Middle frontal gyrus (tissue), 1 donor: Measurements from ENCODE around the gene GPR151.
"Not testable (repeated sequence)": the region's sequence is repeated elsewhere in the genome, so short reads cannot be mapped to it uniquely, and the experiment has no call there.

Experiments
- DNase-seq: peaks from one replicate; pipeline ENCODE4 v3.0.0-alpha.2; 2015; ENCODE audit warnings: low spot score; ENCODE audit errors: extremely low spot score

Gene GPR151

GRCh38 chr5:146516151-146516475 lies at the start of gene GPR151:
Gene GPR151, minus strand, starts transcription at chr5:146516190. Its CDS starts 77 bp downstream, at chr5:146516113.
- no peak for DNase-seq

- no peak for DNase-seq
Observed at GRCh38 chr5:146564007-146564762, 48.2 kb upstream of the GPR151 start.

GRCh38 chr5:146562461-146562860 lies 46.5 kb upstream of the GPR151 start:
- DNase-seq, result no peak

- DNase-seq, result no peak
Observed at GRCh38 chr5:146561711-146562110, 45.7 kb upstream of the GPR151 start.

- no peak for DNase-seq
Observed at GRCh38 chr5:146560205-146560812, 44.3 kb upstream of the GPR151 start.

- not testable (repeated sequence) for DNase-seq
Observed at GRCh38 chr5:146556884-146557283, 40.9 kb upstream of the GPR151 start.

- no peak for DNase-seq
Observed at GRCh38 chr5:146553446-146553845, 37.5 kb upstream of the GPR151 start.

- no peak for DNase-seq
Observed at GRCh38 chr5:146549615-146550014, 33.6 kb upstream of the GPR151 start.

- DNase-seq, result no peak
Observed at GRCh38 chr5:146548781-146549449, 32.9 kb upstream of the GPR151 start.

GRCh38 chr5:146544232-146544631 lies 28.2 kb upstream of the GPR151 start:
- no peak for DNase-seq

GRCh38 chr5:146541958-146542849 lies 26.2 kb upstream of the GPR151 start:
- DNase-seq, result peak; percentile 77

GRCh38 chr5:146540414-146540813 lies 24.4 kb upstream of the GPR151 start:
- DNase-seq, result no peak

- DNase-seq, result no peak
Observed at GRCh38 chr5:146539973-146540372, 24.0 kb upstream of the GPR151 start.

- DNase-seq, result no peak
Observed at GRCh38 chr5:146538432-146538831, 22.4 kb upstream of the GPR151 start.

GRCh38 chr5:146533882-146534281 lies 17.9 kb upstream of the GPR151 start:
- DNase-seq, result no peak

GRCh38 chr5:146533260-146533857 lies 17.4 kb upstream of the GPR151 start:
- DNase-seq, result peak; percentile 40

- no peak for DNase-seq
Observed at GRCh38 chr5:146529984-146530383, 14.0 kb upstream of the GPR151 start.

- no peak for DNase-seq
Observed at GRCh38 chr5:146528236-146528635, 12.2 kb upstream of the GPR151 start.

GRCh38 chr5:146527785-146528184 lies 11.8 kb upstream of the GPR151 start:
- DNase-seq, result no peak

- no peak for DNase-seq
Observed at GRCh38 chr5:146523698-146524097, 7.7 kb upstream of the GPR151 start.
